ENCODE data around the gene PSEN2. TPM values are rescaled to one million over a fixed set of nuclear protein-coding genes. Genes with fewer than 3 reads are reported as not detected.

PSEN2 gene
- total RNA-seq, 2 experiments from 2014 or later = 0.48 to 1.7 TPM

GRCh38 chr1:226838456-226838855 lies 32.0 kb upstream of the PSEN2 start:
- no peak overlapping the region for H2AFZ ChIP-seq (ENCODE audit: low read length)
- ChIA-PET POLR2A (no interaction called here), CTCF (ENCODE audit: unreplicated experiment) (interaction anchor here (1.0 kb wide), 1 partner anchor 212 kb away, joined by 4 read pairs; no protein-coding TSS in a partner anchor)
- BruUV-seq (replicated peaks) = no TSS peak
- no peaks in the 10 kb centered on the region for H4K20me1 ChIP-seq (ENCODE audit: insufficient read depth, low read length)
- H3K9me2 ChIP-seq (ENCODE audit: insufficient read depth, low read length) = no peaks in the 10 kb centered on the region
- H3K79me2 ChIP-seq (ENCODE audit: insufficient read depth, low read depth, low read length) = no peaks in the 10 kb centered on the region
- TF ChIP-seq EZH2phosphoT487 (IDR thresholded peaks at IDR 0.05; ENCODE audit: borderline replicate concordance, low read depth, low read length) = no peak
- no peak for TF ChIP-seq CTCF (conservative IDR thresholded peaks at IDR 0.05; ENCODE audit: low read length)
- no peaks in the 10 kb centered on the region for H3K9me3 ChIP-seq (ENCODE audit: low read length)
- intact Hi-C loops (cut with micrococcal nuclease; ENCODE audit: unreplicated experiment) = no loop called here
- H3K27ac ChIP-seq (ENCODE audit: low read depth, low read length, poor library complexity, severe bottlenecking) = no peak overlapping the region
- no peak for DNase-seq (ENCODE audit: low spot score)
- no peak overlapping the region for H3K4me3 ChIP-seq (ENCODE audit: low read depth, low read length, poor library complexity, severe bottlenecking)
- no peak overlapping the region for H3K4me2 ChIP-seq (ENCODE audit: low read length)
- no peaks in the 10 kb centered on the region for H3K4me1 ChIP-seq (ENCODE audit: insufficient read depth, low read length, poor library complexity, severe bottlenecking)
- H3K36me3 ChIP-seq (ENCODE audit: insufficient read depth, low read length) = no peaks in the 10 kb centered on the region

GRCh38 chr1:226845624-226846023 lies 24.8 kb upstream of the PSEN2 start:
- POLR2A ChIA-PET = no interaction called here
- H3K4me2 ChIP-seq (ENCODE audit: low read length) = no peak overlapping the region

More at GRCh38 chr1:226845624-226846023, 24.8 kb upstream of the PSEN2 start:
- Histone ChIP-seq H2AFZ (ENCODE audit: low read length) (no peak overlapping the region), H3K27ac (ENCODE audit: low read depth, low read length, poor library complexity, severe bottlenecking) (no peak overlapping the region), H3K4me1 (ENCODE audit: insufficient read depth, low read length, poor library complexity, severe bottlenecking) (peaks cover 4% of the 10 kb centered on the region), H3K4me3 (ENCODE audit: low read depth, low read length, poor library complexity, severe bottlenecking) (no peak overlapping the region), H4K20me1 (ENCODE audit: insufficient read depth, low read length) (no peaks in the 10 kb centered on the region), H3K9me2 (ENCODE audit: insufficient read depth, low read length) (no peaks in the 10 kb centered on the region), H3K9me3 (ENCODE audit: low read length) (no peaks in the 10 kb centered on the region), H3K36me3 (ENCODE audit: insufficient read depth, low read length) (no peaks in the 10 kb centered on the region), H3K79me2 (ENCODE audit: insufficient read depth, low read depth, low read length) (no peaks in the 10 kb centered on the region)
- DNase-seq (ENCODE audit: low spot score) = no peak
- intact Hi-C loops (cut with micrococcal nuclease; ENCODE audit: unreplicated experiment) = no loop called here
- BruUV-seq (replicated peaks) = no TSS peak
- CTCF ChIA-PET (ENCODE audit: unreplicated experiment) = no interaction called here
- TF ChIP-seq EZH2phosphoT487 (IDR thresholded peaks at IDR 0.05; ENCODE audit: borderline replicate concordance, low read depth, low read length) = no peak
- TF ChIP-seq CTCF (conservative IDR thresholded peaks at IDR 0.05; ENCODE audit: low read length) = no peak
